ENCODE results near the gene PFKFB4. TPM values are rescaled to one million over a fixed set of nuclear protein-coding genes. Genes with fewer than 3 reads are reported as not detected.

The PFKFB4 gene
- total and polyA plus RNA-seq, 10 of the 15 experiments (the other 5 are each of a cell fraction or from before 2014, with no cell fraction given): 0.37 to 89.1 (median 5.2) TPM

GRCh38 chr3:48591886-48592518 lies 35.4 kb upstream of the PFKFB4 start:
- WGBS (ENCODE audit: insufficient coverage, insufficient replicate concordance, low lambda C conversion rate, missing lambda C conversion rate): 52% methylated on average over 22 of the region's 22 CpGs
- H3K4me3 ChIP-seq: no peak overlapping the region
- ChIA-PET POLR2A (no interaction called here), CTCF (no interaction called here), RAD21 (ENCODE audit: unreplicated experiment) (no interaction called here), SMC1A (ENCODE audit: uncharacterized antibody, unreplicated experiment) (no interaction called here)
- FAIRE-seq: no peak
- intact Hi-C loops (cut with micrococcal nuclease; ENCODE audit: unreplicated experiment): no loop called here
- peaks cover 0 to 9% of the 10 kb centered on the region in 2 experiments; a peak in 2 of 4 replicates for H3K27me3 ChIP-seq (replicated peaks in 1 of 2; ENCODE audit: control insufficient read depth in 2 of 2, insufficient read depth in 2 of 2, low read length in 1 of 2)
- in situ Hi-C loops (cut with MboI): no loop called here
- no peak for DNase-seq (ENCODE audit: low read depth, low spot score)
- no TSS peak for BruUV-seq (replicated peaks)
- H2AFZ ChIP-seq (ENCODE audit: control insufficient read depth, low read depth, low read length): no peak overlapping the region
- no peaks in the 10 kb centered on the region for H3K9me3 ChIP-seq (replicated peaks; ENCODE audit: control insufficient read depth, insufficient read depth, low read length)
- H4K20me1 ChIP-seq (ENCODE audit: control insufficient read depth, insufficient read depth): no peaks in the 10 kb centered on the region
- ATAC-seq: no peak
- H3K79me2 ChIP-seq (ENCODE audit: control insufficient read depth, insufficient read depth, low read length): no peaks in the 10 kb centered on the region
- no peaks in the 10 kb centered on the region for H3K36me3 ChIP-seq (ENCODE audit: control insufficient read depth in 2 of 2, insufficient read depth in 2 of 2, low read length in 1 of 2)
- H3K27ac ChIP-seq (ENCODE audit: control insufficient read depth, insufficient read depth): no peak overlapping the region
- TF ChIP-seq ZNF24 (IDR thresholded peaks at IDR 0.05) (no peak), POU2F2 (IDR thresholded peaks at IDR 0.05; ENCODE audit: borderline replicate concordance, low read depth, low read length) (no peak), HDAC2 (IDR thresholded peaks at IDR 0.05) (no peak), TARDBP (IDR thresholded peaks at IDR 0.05; ENCODE audit: borderline replicate concordance) (no peak), CHD2 (IDR thresholded peaks at IDR 0.05; ENCODE audit: borderline replicate concordance, low read depth, low read length) (no peak), ZNF384 (IDR thresholded peaks at IDR 0.05; ENCODE audit: borderline replicate concordance, low read depth, low read length) (no peak), RFX5 (IDR thresholded peaks at IDR 0.05; ENCODE audit: low read depth, low read length) (no peak)
- H3K4me1 ChIP-seq (ENCODE audit: control insufficient read depth, insufficient read depth, low read length): no peaks in the 10 kb centered on the region; the same call in 1 of the 2 replicates
- no peak overlapping the region for H3K4me2 ChIP-seq (ENCODE audit: control insufficient read depth, insufficient read depth)
- H3K9ac ChIP-seq (ENCODE audit: control insufficient read depth, insufficient read depth, low read length): no peak overlapping the region

GRCh38 chr3:48591436-48591835 lies 34.8 kb upstream of the PFKFB4 start:
- Histone ChIP-seq H3K9ac (ENCODE audit: control insufficient read depth, insufficient read depth, low read length) (no peak overlapping the region), H3K4me1 (ENCODE audit: control insufficient read depth, insufficient read depth, low read length) (no peaks in the 10 kb centered on the region; the same call in 1 of the 2 replicates), H3K36me3 (ENCODE audit: control insufficient read depth in 2 of 2, insufficient read depth in 2 of 2, low read length in 1 of 2) (no peaks in the 10 kb centered on the region), H2AFZ (ENCODE audit: control insufficient read depth, low read depth, low read length) (no peak overlapping the region), H3K4me3 (no peak overlapping the region), H3K4me2 (ENCODE audit: control insufficient read depth, insufficient read depth) (no peak overlapping the region), H3K27ac (ENCODE audit: control insufficient read depth, insufficient read depth) (no peak overlapping the region), H3K79me2 (ENCODE audit: control insufficient read depth, insufficient read depth, low read length) (no peaks in the 10 kb centered on the region), H4K20me1 (ENCODE audit: control insufficient read depth, insufficient read depth) (no peaks in the 10 kb centered on the region), H3K27me3 (replicated peaks in 1 of 2; ENCODE audit: control insufficient read depth in 2 of 2, insufficient read depth in 2 of 2, low read length in 1 of 2) (peaks cover 0 to 9% of the 10 kb centered on the region in 2 experiments; a peak in 2 of 4 replicates), H3K9me3 (replicated peaks; ENCODE audit: control insufficient read depth, insufficient read depth, low read length) (no peaks in the 10 kb centered on the region)
- TF ChIP-seq RUNX3 (IDR thresholded peaks at IDR 0.05; ENCODE audit: low read length) (no peak), CHD4 (IDR thresholded peaks at IDR 0.05) (no peak), TBL1XR1 (IDR thresholded peaks at IDR 0.05; ENCODE audit: low read depth, low read length) (no peak), USF1 (IDR thresholded peaks at IDR 0.05; ENCODE audit: borderline replicate concordance, extremely low read length, insufficient read depth, low read depth, low read length) (no peak), MYB (IDR thresholded peaks at IDR 0.05; ENCODE audit: borderline replicate concordance, low read depth, low read length) (no peak), SRF (IDR thresholded peaks at IDR 0.05; ENCODE audit: low read depth in 2 of 2, low read length in 2 of 2) (no peak)
- FAIRE-seq: no peak
- POLR2A ChIA-PET: no interaction called here
- intact Hi-C loops (cut with micrococcal nuclease; ENCODE audit: unreplicated experiment) (no loop called here), in situ Hi-C loops (cut with MboI) (no loop called here)
- CTCF ChIA-PET: no interaction called here
- SMC1A ChIA-PET (ENCODE audit: uncharacterized antibody, unreplicated experiment): no interaction called here
- RAD21 ChIA-PET (ENCODE audit: unreplicated experiment): no interaction called here
- no peak for DNase-seq (ENCODE audit: low read depth, low spot score)
- WGBS (ENCODE audit: insufficient coverage, insufficient replicate concordance, low lambda C conversion rate, missing lambda C conversion rate): 74% methylated on average over 14 of the region's 14 CpGs
- no peak for ATAC-seq
- BruUV-seq (replicated peaks): no TSS peak
